HL-60 (cell line): ENCODE results near the gene ESPNL.
A peak's percentile ranks its signal among the peaks of the same experiment; 100 is the strongest.

Experiments used
- DNase-seq, 2 experiments: peaks; one replicate each; pipeline ENCODE4 v3.0.0-alpha.2; 2010 to 2020; ENCODE audit warnings: low read depth in 1 of 2, low spot score in 1 of 2
- H3K27ac ChIP-seq: fragments of 250-450 bp; sonication (Bioruptor Pico); replicated peaks from 2 replicates; pipeline ENCODE4 v1.5.1; 2020; ENCODE audit warnings: mild to moderate bottlenecking, moderate library complexity
- H3K27me3 ChIP-seq: fragments of 250-450 bp; sonication (Bioruptor Pico); 2 replicates; pipeline ENCODE4 v1.5.1; 2021; ENCODE audit warnings: mild to moderate bottlenecking, moderate library complexity; ENCODE audit not compliant: insufficient read depth, poor library complexity, severe bottlenecking
- H3K4me3 ChIP-seq: replicated peaks from 2 replicates; pipeline ENCODE4 v1.5.1; 2011; ENCODE audit warnings: mild to moderate bottlenecking, control low read depth, low read length; ENCODE audit not compliant: insufficient read depth
- CTCF ChIP-seq: IDR thresholded peaks from one replicate; pipeline ENCODE4 v1.5.1; 2011; ENCODE audit warnings: low read length, control low read depth, inconsistent platforms; ENCODE audit not compliant: insufficient read depth
- GABPA ChIP-seq: IDR thresholded peaks from 2 replicates; pipeline ENCODE4 v1.6.1; 2012; ENCODE audit warnings: low read depth
- POLR2AphosphoS5 ChIP-seq: IDR thresholded peaks from 2 replicates; pipeline ENCODE4 v1.6.1; 2012; ENCODE audit warnings: low read depth
- REST ChIP-seq: IDR thresholded peaks from 2 replicates; pipeline ENCODE4 v1.6.1; 2012; ENCODE audit warnings: low read depth; ENCODE audit not compliant: insufficient replicate concordance
- SPI1 ChIP-seq: IDR thresholded peaks from 2 replicates; pipeline ENCODE4 v1.6.1; 2012; ENCODE audit warnings: low read depth, mild to moderate bottlenecking, borderline replicate concordance

Gene ESPNL

GRCh38 chr2:238134393-238134785 is 34.2 kb downstream of the ESPNL start:
- no peaks in the 10 kb centered on the region for H3K27me3 ChIP-seq
- no peak for DNase-seq
- H3K4me3 ChIP-seq, result no peak overlapping the region
- H3K27ac ChIP-seq, result no peak overlapping the region
- TF ChIP-seq POLR2AphosphoS5, result no peak
- no peak for TF ChIP-seq GABPA
- TF ChIP-seq REST, result no peak
- TF ChIP-seq SPI1, result no peak
- TF ChIP-seq CTCF, result no peak

- H3K4me3 ChIP-seq, result no peak overlapping the region
- H3K27me3 ChIP-seq, result no peaks in the 10 kb centered on the region
- no peak for DNase-seq
- no peak overlapping the region for H3K27ac ChIP-seq
- TF ChIP-seq POLR2AphosphoS5, result no peak
- no peak for TF ChIP-seq CTCF
Observed at GRCh38 chr2:238135601-238136150, 35.5 kb downstream of the ESPNL start.

GRCh38 chr2:238136820-238137537 is 36.8 kb downstream of the ESPNL start:
- H3K27me3 ChIP-seq, result no peaks in the 10 kb centered on the region
- TF ChIP-seq POLR2AphosphoS5 (no peak), CTCF (no peak), GABPA (no peak), SPI1 (no peak), REST (no peak)
- no peak overlapping the region for H3K4me3 ChIP-seq
- peak overlapping the region; percentile 29; the same call in 1 of the 2 replicates for H3K27ac ChIP-seq
- peak; percentile 81 to 96 for DNase-seq

- TF ChIP-seq GABPA (no peak), POLR2AphosphoS5 (no peak), SPI1 (no peak)
- DNase-seq, result no peak
- no peak overlapping the region for H3K4me3 ChIP-seq
- H3K27ac ChIP-seq, result no peak overlapping the region; the same call in 1 of the 2 replicates
- H3K27me3 ChIP-seq, result no peaks in the 10 kb centered on the region
Observed at GRCh38 chr2:238137885-238138284, 37.7 kb downstream of the ESPNL start.
